Activated T-cell treated with anti-CD3 and anti-CD28 coated beads, Interleukin-2, amount 50 U/mL, for 24 hours (primary cell): Measurements from ENCODE around the gene LHPP.

ENCODE experiments used
- DNase-seq: peaks from one replicate; pipeline ENCODE4 v3.0.0-alpha.2; 2020
- H3K27ac Mint-ChIP-seq: 2 replicates; pipeline ENCODE4 v1.8.0; 2020; ENCODE audit warnings: mild to moderate bottlenecking, mixed read lengths
- H3K27me3 Mint-ChIP-seq: 2 replicates; pipeline ENCODE4 v1.8.0; 2020; ENCODE audit warnings: mixed read lengths
- H3K36me3 Mint-ChIP-seq: 2 replicates; pipeline ENCODE4 v1.8.0; 2020; ENCODE audit warnings: low read depth, mixed read lengths
- H3K4me1 Mint-ChIP-seq: 2 replicates; pipeline ENCODE4 v1.8.0; 2020; ENCODE audit warnings: low read depth, mixed read lengths
- H3K4me3 Mint-ChIP-seq: 2 replicates; pipeline ENCODE4 v1.8.0; 2020; ENCODE audit warnings: mild to moderate bottlenecking, moderate library complexity, mixed read lengths
- H3K9me3 Mint-ChIP-seq: 2 replicates; pipeline ENCODE4 v1.8.0; 2020; ENCODE audit warnings: mixed read lengths

LHPP gene

DNA sequence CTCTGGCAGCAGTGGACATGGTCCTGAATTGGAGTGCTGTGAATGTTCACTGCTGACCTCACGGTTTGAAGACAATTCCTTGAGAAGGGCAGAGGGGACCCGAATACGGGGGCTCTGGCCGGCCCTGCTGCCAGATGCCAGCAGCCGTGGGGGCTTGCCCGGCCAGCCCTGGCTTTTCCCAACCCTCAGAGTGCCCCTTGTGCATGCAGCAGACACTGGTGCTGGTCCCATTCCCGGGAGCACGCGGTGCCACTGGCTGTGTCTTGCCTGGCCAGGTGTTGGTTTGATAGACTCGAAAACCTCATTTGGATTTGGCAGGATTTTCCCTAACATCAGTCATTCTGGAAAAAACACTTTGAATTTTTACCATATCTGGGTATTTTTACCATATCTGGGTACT, 49.1 kb downstream of the LHPP start:
- Mint-ChIP-seq H3K4me3 (no peak overlapping the region), H3K9me3 (no peaks in the 10 kb centered on the region), H3K27ac (no peak overlapping the region), H3K4me1 (peaks cover 11% of the 10 kb centered on the region), H3K27me3 (no peaks in the 10 kb centered on the region), H3K36me3 (no peaks in the 10 kb centered on the region)
- DNase-seq = no peak

DNA sequence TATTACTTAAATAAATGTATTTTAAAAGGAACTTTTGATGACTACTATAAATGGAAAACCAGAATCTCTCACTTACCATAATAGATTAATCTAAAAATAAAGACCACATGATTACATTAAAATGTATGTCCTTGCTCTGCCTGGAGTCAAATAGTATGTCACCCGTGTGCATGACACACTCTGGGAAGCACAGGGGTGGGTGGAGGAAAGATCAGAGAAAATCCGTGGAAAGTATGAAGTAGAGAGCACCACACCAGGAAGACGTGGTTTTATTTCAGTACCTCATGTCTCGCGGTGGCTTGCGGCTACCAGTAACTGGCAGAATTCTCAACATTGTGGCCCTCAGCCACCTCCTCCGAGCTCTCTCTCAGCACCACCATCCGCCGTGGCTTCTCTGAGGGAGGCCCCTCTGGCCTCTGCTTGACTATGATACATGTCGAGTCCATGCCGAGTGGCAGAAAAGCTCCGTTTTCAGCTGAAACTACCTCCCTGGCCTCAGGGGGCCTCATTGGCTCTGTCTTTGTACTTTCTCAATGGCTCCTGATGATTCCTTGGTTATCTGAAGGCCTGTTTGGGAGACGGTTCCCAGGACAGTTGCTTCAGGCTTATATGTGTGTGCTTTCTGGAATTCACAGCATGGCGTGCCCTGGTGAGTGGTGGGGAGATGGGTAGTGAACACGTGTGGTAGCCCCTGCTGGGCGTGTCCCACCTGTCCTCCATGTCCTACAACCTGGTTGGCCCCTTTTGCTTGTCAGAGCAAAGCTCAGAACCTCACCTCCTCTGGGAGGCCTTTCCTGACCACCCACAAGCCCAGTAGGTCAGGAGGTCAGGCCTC, 49.8 kb downstream of the LHPP start:
- no peak for DNase-seq
- Mint-ChIP-seq H3K4me3 (no peak overlapping the region), H3K36me3 (no peaks in the 10 kb centered on the region), H3K27me3 (no peaks in the 10 kb centered on the region), H3K27ac (peak overlapping the region; percentile 34), H3K4me1 (peaks cover 11% of the 10 kb centered on the region), H3K9me3 (no peaks in the 10 kb centered on the region)

DNA sequence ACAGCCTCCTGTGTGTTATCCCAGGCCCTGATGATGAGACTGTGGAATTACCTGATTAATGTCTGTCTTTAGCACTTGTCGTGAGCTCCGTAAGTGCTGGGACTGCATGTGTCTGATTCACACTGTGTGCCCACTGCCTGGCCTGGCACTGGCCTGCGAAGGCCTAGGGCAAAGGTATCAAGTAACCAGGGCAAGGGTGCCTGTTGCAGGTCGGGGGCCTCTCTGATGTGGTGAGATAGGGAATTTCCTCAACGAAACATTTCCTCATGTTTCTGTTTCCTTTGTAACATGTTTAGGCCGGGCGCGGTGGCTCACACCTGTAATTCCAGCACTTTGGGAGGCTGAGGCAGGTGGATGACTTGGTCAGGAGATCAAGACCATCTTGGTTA, 50.4 kb downstream of the LHPP start:
- Mint-ChIP-seq H3K27me3 (no peaks in the 10 kb centered on the region), H3K27ac (no peak overlapping the region), H3K4me3 (no peak overlapping the region), H3K4me1 (peaks cover 11% of the 10 kb centered on the region), H3K9me3 (no peaks in the 10 kb centered on the region), H3K36me3 (no peaks in the 10 kb centered on the region)
- DNase-seq = no peak

DNA sequence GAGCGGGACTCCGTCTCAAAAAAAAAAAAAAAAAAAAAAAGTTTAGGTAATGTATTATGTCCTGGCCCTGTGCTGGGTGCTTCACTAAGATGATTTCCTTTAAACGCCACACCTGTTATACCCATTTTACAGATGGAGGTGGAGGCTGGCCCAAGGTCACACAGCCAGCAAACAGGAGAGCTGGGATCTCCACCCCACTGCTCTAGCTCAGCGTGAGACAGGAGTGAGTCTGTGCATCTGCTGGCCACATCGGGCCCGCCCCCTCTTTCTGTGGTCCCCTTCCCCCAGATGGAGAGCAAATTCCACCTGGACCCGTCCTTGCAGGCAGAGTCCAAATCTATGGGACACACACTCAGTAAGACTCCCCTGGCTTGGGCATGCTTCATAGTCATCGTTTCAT, 51.0 kb downstream of the LHPP start:
- H3K27ac Mint-ChIP-seq = no peak overlapping the region
- H3K9me3 Mint-ChIP-seq = no peaks in the 10 kb centered on the region
- H3K27me3 Mint-ChIP-seq = no peaks in the 10 kb centered on the region
- peaks cover 11% of the 10 kb centered on the region for H3K4me1 Mint-ChIP-seq
- no peaks in the 10 kb centered on the region for H3K36me3 Mint-ChIP-seq
- DNase-seq = no peak
- H3K4me3 Mint-ChIP-seq = no peak overlapping the region

DNA sequence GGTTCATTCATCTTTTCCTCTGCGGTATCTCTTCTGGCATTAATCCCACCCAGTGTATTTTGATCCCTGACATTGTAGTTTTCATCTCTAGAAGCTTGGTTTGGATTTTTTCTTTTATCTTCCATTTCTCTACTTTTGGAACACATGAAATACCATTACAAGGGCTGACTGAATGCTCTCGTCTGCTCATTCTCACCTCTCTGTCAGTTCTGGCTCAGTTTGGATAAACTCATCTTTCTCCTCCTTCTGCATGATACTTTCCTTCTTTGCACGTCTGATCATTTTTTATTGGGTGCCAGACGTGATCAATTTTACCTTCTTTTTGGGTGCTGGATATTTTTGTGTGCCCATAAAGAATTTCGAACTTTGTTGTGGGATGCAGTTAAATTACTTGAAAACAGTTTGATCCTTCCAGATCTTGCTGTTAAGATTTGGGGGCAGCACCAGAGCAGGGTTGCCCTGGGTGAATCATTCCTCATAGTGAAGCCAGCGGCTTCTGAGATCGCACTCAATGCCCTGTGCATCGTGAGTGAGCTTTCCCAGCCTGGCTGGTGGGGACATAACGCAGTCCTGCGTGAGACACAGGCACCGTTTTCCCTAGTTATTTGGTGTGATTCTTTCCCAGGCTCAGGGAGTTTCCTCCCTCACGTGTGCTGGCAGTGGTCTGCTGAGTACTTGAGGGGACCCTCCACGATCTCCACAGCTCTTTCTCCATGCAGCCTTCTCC, 53.8 kb downstream of the LHPP start:
- no peak for DNase-seq
- H3K36me3 Mint-ChIP-seq = peaks cover 3% of the 10 kb centered on the region
- H3K27ac Mint-ChIP-seq = no peak overlapping the region
- H3K9me3 Mint-ChIP-seq = no peaks in the 10 kb centered on the region
- no peak overlapping the region for H3K4me3 Mint-ChIP-seq
- no peaks in the 10 kb centered on the region for H3K27me3 Mint-ChIP-seq
- peaks cover 11% of the 10 kb centered on the region for H3K4me1 Mint-ChIP-seq

DNA sequence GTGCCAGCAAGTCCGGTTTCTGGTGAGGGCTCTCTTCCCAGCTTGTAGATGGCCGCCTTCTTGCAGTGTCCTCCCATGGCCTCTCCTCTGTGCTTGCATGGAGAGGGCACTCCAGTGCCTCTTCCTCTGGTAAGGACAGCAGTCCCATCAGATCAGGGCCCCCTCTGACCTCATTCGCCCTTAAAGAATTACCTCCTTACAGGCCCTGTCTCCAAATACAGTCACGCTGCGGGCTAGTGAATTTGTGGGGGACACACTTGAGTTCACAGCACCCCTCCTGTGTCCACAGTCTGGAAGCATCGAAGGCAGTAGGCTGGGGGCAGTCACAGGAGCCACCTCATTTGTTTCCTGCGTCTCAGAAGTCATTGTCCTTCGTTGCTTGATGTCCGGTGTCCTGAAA, 54.6 kb downstream of the LHPP start:
- Mint-ChIP-seq H3K4me3 (no peak overlapping the region), H3K36me3 (peaks cover 3% of the 10 kb centered on the region), H3K27me3 (no peaks in the 10 kb centered on the region), H3K9me3 (no peaks in the 10 kb centered on the region), H3K4me1 (peaks cover 10% of the 10 kb centered on the region), H3K27ac (no peak overlapping the region)
- DNase-seq = no peak

DNA sequence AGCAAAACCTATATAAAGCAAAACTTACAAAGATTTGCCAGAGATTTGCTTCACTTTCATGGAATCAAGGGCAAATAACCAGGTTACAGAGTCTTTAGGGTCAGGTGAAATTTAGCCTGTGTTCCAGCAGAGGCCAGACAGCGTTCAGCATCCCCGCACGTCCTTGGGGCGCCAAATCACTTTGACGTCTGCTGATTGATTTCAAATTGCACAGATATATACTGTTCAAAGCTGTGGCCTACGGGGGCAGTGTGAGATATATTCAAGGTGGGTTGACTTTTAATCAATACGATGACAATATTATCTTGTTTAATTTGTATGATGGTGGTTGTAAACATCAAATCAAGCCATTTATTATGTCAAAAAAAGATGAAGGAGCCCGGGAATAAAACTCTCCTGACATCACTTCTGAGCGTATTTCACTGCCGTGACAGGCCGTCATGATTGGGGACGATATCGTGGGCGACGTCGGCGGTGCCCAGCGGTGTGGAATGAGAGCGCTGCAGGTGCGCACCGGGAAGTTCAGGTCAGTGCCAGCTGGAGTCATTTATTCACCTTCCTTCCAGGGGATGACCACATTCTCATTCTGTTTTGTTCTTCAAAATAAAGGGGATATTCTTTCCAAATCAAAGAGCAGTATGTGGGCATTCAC, 55.2 kb downstream of the LHPP start:
- Mint-ChIP-seq H3K4me1 (peaks cover 3% of the 10 kb centered on the region), H3K27ac (no peak overlapping the region), H3K36me3 (peaks cover 3% of the 10 kb centered on the region), H3K4me3 (no peak overlapping the region), H3K27me3 (no peaks in the 10 kb centered on the region), H3K9me3 (no peaks in the 10 kb centered on the region)
- DNase-seq = no peak

DNA sequence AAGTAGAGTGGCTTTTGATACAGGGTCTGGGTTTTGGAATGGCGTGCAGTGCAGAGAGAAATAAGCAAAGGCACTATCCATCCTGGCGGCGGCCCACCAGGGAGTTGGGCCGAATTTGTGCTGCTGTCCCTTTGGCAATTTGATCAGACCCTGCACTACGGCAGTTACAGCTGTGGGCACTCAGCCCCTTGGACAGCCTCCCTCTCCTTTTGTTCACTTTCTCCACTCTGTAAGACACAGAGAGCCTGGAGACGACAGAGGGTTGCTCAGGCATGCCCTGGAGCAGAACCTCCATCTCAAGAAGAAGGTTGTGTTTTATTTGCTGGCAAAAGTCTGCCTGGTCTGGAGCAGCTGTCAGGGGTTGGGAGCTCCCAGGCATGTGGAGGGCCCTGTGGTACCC, 55.8 kb downstream of the LHPP start:
- no peak for DNase-seq
- no peak overlapping the region for H3K27ac Mint-ChIP-seq
- no peaks in the 10 kb centered on the region for H3K4me1 Mint-ChIP-seq
- H3K4me3 Mint-ChIP-seq = no peak overlapping the region
- peaks cover 3% of the 10 kb centered on the region for H3K36me3 Mint-ChIP-seq
- H3K9me3 Mint-ChIP-seq = no peaks in the 10 kb centered on the region
- H3K27me3 Mint-ChIP-seq = no peaks in the 10 kb centered on the region

DNA sequence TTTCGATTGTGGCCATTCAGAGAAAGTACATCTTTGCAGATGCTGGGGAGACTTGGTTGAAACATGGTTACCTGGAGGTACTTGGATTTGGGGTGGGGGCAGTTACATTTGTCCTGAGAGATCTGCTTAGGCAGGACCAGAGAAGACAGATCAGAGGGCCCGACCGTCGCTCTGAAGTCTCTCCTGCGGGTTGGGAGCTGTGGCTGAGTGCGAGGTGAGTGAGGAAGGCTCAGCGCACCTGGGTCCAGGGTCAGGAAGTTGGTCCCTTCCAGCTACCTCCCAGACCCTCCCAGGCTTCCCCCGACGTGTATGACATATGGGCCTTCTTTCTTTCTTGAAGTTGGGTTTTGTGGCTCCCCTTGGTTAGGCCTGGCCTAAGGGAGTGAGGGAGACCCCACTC, 56.3 kb downstream of the LHPP start:
- peaks cover 3% of the 10 kb centered on the region for H3K36me3 Mint-ChIP-seq
- no peaks in the 10 kb centered on the region for H3K27me3 Mint-ChIP-seq
- no peaks in the 10 kb centered on the region for H3K4me1 Mint-ChIP-seq
- no peak overlapping the region for H3K27ac Mint-ChIP-seq
- no peaks in the 10 kb centered on the region for H3K9me3 Mint-ChIP-seq
- H3K4me3 Mint-ChIP-seq = no peak overlapping the region
- no peak for DNase-seq

DNA sequence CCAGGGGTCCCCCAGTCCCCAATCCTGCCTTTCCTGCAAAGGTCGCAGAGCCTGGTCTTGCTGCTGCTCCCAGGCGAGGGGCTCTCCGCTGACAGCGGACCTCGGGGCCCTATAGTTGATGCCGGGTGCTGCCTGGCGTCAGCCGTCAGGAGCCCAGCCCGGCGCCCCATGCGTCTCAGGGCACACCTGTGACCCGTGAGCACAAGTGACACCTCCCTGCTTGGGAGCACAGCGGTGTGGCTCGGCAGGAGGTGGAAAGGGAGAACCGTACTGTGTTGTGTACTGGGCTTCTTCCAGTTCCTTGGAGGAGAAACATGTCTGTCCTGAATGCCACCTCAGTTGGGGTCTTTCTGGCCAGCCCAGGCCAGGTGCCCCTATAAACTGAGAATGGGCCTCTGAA, 56.7 kb downstream of the LHPP start:
- Mint-ChIP-seq H3K36me3 (peaks cover 3% of the 10 kb centered on the region), H3K4me3 (no peak overlapping the region), H3K9me3 (no peaks in the 10 kb centered on the region), H3K27ac (no peak overlapping the region), H3K4me1 (no peaks in the 10 kb centered on the region), H3K27me3 (no peaks in the 10 kb centered on the region)
- no peak for DNase-seq

DNA sequence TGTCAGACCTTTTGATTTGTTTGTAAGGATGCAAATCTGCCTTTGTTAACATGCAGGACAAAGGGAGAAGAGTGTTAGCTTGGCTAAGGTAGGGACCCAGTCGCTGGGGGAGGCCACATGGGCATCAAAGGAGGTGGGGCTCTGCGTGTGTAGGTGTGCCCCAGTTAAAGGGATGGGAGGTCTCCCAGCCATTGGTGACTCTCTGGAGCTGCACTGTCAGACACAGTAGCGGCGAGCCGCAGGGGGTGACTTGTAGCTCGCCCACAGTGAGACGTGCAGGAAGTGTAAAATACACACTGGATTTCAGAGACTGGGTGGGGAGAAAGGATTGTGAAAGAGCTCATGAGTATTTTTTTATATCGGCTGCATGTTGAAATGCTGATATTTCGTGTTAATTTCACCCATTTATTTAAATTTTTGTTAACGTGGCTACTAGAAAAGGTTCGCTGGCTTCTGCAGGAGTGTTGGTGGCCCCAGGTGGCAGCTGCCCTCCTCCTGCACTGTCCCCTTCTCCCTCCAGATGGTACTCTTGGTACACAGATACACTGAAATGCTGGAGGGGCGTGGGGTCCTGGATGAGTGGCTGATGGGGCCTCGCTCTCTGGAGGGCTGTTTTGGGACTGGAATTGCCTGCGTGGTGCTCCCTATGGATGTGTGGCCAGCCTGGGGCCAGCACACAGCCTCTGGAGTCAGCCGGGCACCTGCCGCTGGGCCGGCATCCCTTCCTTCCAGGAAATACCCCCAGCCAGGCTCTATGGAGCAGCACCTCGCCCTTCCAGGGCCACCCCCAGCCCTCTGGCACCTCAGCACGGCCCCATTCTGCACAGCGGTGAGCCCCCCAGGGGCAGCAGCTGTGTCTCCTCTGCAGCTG, 59.2 kb downstream of the LHPP start:
- Mint-ChIP-seq H3K4me1 (no peaks in the 10 kb centered on the region), H3K36me3 (peaks cover 3% of the 10 kb centered on the region), H3K4me3 (no peak overlapping the region), H3K27ac (no peak overlapping the region), H3K27me3 (no peaks in the 10 kb centered on the region), H3K9me3 (no peaks in the 10 kb centered on the region)
- DNase-seq = no peak

DNA sequence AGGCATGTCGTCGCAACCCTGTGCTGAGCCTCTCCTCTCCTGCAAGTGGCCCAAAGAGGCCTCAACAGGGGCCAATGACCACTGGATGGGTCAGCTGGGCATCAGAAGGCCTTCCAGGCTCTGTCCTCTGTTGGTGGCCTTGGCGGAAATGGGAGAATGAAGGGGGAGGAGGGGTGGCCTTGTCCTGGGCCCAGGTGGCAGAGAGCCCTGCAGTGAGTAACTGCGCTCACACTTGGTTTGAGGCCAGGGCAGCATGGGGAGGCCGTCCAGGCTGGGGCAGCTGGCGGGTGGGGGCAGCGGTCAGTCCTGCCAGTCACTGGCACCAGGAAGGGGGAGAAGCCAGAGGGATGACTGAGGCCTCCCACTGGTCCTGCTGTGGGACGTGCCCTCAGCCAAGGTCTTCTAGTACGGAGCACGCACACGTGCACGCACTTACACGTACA, 59.8 kb downstream of the LHPP start:
- H3K9me3 Mint-ChIP-seq = no peaks in the 10 kb centered on the region
- no peak overlapping the region for H3K27ac Mint-ChIP-seq
- no peaks in the 10 kb centered on the region for H3K27me3 Mint-ChIP-seq
- no peaks in the 10 kb centered on the region for H3K4me1 Mint-ChIP-seq
- no peak overlapping the region for H3K4me3 Mint-ChIP-seq
- H3K36me3 Mint-ChIP-seq = peaks cover 3% of the 10 kb centered on the region
- no peak for DNase-seq

DNA sequence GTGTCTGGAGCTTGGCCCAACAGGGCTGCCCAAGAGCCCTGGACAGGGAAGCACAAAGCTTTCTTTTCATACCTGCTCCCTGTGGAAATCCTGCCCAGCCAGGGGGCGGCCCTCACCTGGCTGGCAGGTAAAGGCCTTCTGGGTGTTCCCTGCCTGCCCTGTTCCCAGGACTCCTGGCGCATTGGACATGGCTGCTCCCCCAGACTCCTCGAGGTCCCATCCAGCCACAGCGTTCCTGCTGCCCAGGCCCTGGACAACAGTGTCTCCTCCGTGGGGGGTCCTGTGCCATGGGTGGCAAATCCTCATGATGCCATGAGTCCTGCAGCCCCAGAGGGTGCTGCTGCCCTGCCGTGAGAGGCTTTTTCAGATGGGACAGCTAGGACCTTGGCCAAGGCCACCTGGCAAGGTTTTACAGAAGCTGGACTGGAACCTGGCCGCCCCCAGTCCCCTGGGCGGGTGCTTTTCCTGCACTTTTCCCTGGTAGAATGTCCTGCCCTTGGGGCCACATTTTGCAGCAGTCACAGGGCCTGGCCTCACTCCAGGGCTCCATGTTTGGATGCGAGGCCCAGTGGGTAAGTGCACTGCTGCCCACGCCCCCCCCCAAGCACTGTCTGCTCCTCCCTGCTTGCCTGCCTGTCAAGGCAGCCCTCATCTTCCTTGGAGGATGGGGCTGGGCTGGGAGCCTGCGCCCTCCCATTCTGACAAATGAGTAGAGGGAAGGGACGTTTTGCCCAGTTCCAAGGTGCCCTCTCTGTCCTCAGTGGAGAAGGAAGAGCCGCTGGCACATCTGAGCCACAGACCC, 60.7 kb downstream of the LHPP start:
- no peak for DNase-seq
- H3K36me3 Mint-ChIP-seq = peaks cover 3% of the 10 kb centered on the region
- no peaks in the 10 kb centered on the region for H3K4me1 Mint-ChIP-seq
- H3K9me3 Mint-ChIP-seq = no peaks in the 10 kb centered on the region
- H3K4me3 Mint-ChIP-seq = no peak overlapping the region
- H3K27me3 Mint-ChIP-seq = no peaks in the 10 kb centered on the region
- no peak overlapping the region for H3K27ac Mint-ChIP-seq
